Lung (tissue), 12 donors: ENCODE data around the gene DKK3. TPM values are rescaled to one million over a fixed set of nuclear protein-coding genes. Genes with fewer than 3 reads are reported as not detected.

Experiments
- ATAC-seq: fragments of 200-7000 bp; cut with Tn5 transposase; one replicate; pipeline ENCODE4 v1.9.1; 2020; ENCODE audit warnings: moderate number of reproducible peaks; ENCODE audit not compliant: insufficient read depth, low FRiP score
- DNase-seq, 3 donors: peaks; one replicate each; pipeline ENCODE4 v3.0.0-alpha.2; 2013 to 2017
- H3K27ac ChIP-seq, 2 donors: one replicate each; pipeline ENCODE4 v1.5.1; 2013; ENCODE audit warnings: mild to moderate bottlenecking in 2 of 2, moderate library complexity in 2 of 2, control low read depth in 1 of 2, inconsistent platforms in 1 of 2, low read depth in 1 of 2, low read length in 1 of 2
- H3K27me3 ChIP-seq, 3 donors: one replicate each; pipeline ENCODE4 v1.5.1; 2013; ENCODE audit warnings: low read length in 2 of 3; ENCODE audit not compliant: control insufficient read depth in 3 of 3, insufficient read depth in 3 of 3
- H3K36me3 ChIP-seq, 4 donors: one replicate each; pipeline ENCODE4 v1.5.1; 2013; ENCODE audit warnings: low read length in 4 of 4, mild to moderate bottlenecking in 1 of 4, moderate library complexity in 1 of 4; ENCODE audit not compliant: control insufficient read depth in 4 of 4, insufficient read depth in 4 of 4
- H3K4me1 ChIP-seq, 5 donors: one replicate each; pipeline ENCODE4 v1.5.1; 2013; ENCODE audit warnings: low read length in 5 of 5, mild to moderate bottlenecking in 2 of 5, moderate library complexity in 1 of 5; ENCODE audit not compliant: control insufficient read depth in 5 of 5, insufficient read depth in 5 of 5
- H3K4me3 ChIP-seq: one replicate; pipeline ENCODE4 v1.5.1; 2013; ENCODE audit warnings: mild to moderate bottlenecking, control low read depth, moderate library complexity
- H3K9ac ChIP-seq, 2 donors: one replicate each; pipeline ENCODE4 v1.5.1; 2013; ENCODE audit warnings: low read length in 2 of 2, control low read depth in 1 of 2; ENCODE audit not compliant: insufficient read depth in 1 of 2
- H3K9me3 ChIP-seq, 4 donors: one replicate each; pipeline ENCODE4 v1.5.1; 2013; ENCODE audit warnings: low read length in 3 of 4, mild to moderate bottlenecking in 1 of 4, moderate library complexity in 1 of 4; ENCODE audit not compliant: control insufficient read depth in 4 of 4, insufficient read depth in 3 of 4
- CTCF ChIP-seq: IDR thresholded peaks from 2 replicates; pipeline ENCODE4 v1.5.1; 2012; ENCODE audit warnings: mild to moderate bottlenecking; ENCODE audit errors: control extremely low read depth, extremely low read depth
- WGBS, 2 donors: extraction: QIAGEN DNeasy Blood & Tissue Kit; methylation state at CpG; one replicate each; pipeline ENCODE4 v1.1.7; 2013; 5-methylcytosine and 5-hydroxymethylcytosine counted together
- polyA plus RNA-seq, 2 donors: library from polyadenylated mRNA; stranded (reverse); fragments of 200-250 nt; gene quantifications; one replicate each; pipeline ENCODE4 v1.2.1, GENCODE V29; 2013
- total RNA-seq, 2 donors: library from RNA; depleted of rRNA in 1 of 2; stranded (reverse); fragments of >200 nt in 1 of 2; gene quantifications; one replicate each; pipeline ENCODE4 v1.2.1, GENCODE V29; 2014 to 2021
- donor health status: control.
- donor health status: control.
- donor health status: Bipolar disorder and iron deficiency.
- donor health status: healthy.
- donor health status: DM: yes; HTN: yes; CAD: no.

The DKK3 gene
- total and polyA plus RNA-seq, 4 donors, result 45.3 to 121 (median 94.5) TPM

GRCh38 chr11:12009617-12010321, 1.3 kb upstream of the DKK3 start:
- Histone ChIP-seq H3K4me1 (peaks cover 0 to 34% (median 9%) of the 10 kb centered on the region in 5 donors), H3K9me3 (peaks cover 0 to 2% (median 0%) of the 10 kb centered on the region in 4 donors), H3K36me3 (peaks cover 0 to 5% (median 3%) of the 10 kb centered on the region in 4 donors), H3K9ac (no peak overlapping the region), H3K27me3 (peaks cover 0 to 8% (median 3%) of the 10 kb centered on the region in 3 donors), H3K4me3 (no peak overlapping the region), H3K27ac (no peak overlapping the region)
- no peak for ATAC-seq
- DNase-seq, result no peak
- 51 to 68% methylated on average over 15 of the region's 15 CpGs for WGBS, 2 donors
- TF ChIP-seq CTCF, result no peak

GRCh38 chr11:12008790-12009616, 577 bp upstream of the DKK3 start:
- Histone ChIP-seq H3K4me1 (peaks cover 0 to 37% (median 9%) of the 10 kb centered on the region in 5 donors), H3K9ac (peak overlapping the region in 1 of 2 donors; percentile 62)

GRCh38 chr11:12007230-12007593, 1.2 kb downstream of the DKK3 start:
- Histone ChIP-seq H3K4me3 (no peak overlapping the region), H3K36me3 (peaks cover 0 to 10% (median 3%) of the 10 kb centered on the region in 4 donors), H3K27ac (peak overlapping the region in 1 of 2 donors; percentile 44), H3K9me3 (peaks cover 0 to 4% (median 0%) of the 10 kb centered on the region in 4 donors), H3K4me1 (peaks cover 4 to 37% (median 9%) of the 10 kb centered on the region in 5 donors), H3K9ac (peak overlapping the region in 1 of 2 donors; percentile 16), H3K27me3 (peaks cover 0 to 8% (median 3%) of the 10 kb centered on the region in 3 donors)
- no peak for TF ChIP-seq CTCF
- ATAC-seq (no peak), DNase-seq (no peak)
- WGBS, 2 donors, result 89 to 91% methylated on average over 5 of the region's 5 CpGs

More at GRCh38 chr11:12008790-12009616, 577 bp upstream of the DKK3 start:
- ATAC-seq (no peak), DNase-seq (peak; percentile 79 to 85 (median 80))
- Histone ChIP-seq H3K36me3 (peaks cover 0 to 5% (median 3%) of the 10 kb centered on the region in 4 donors), H3K9me3 (peaks cover 0 to 2% (median 0%) of the 10 kb centered on the region in 4 donors), H3K27ac (peak overlapping the region in 1 of 2 donors; percentile 33), H3K27me3 (peaks cover 0 to 8% (median 3%) of the 10 kb centered on the region in 3 donors), H3K4me3 (peak overlapping the region; percentile 54)
- no peak for TF ChIP-seq CTCF
- WGBS, 2 donors, result 1 to 3% methylated on average over 55 to 76 of the region's 76 CpGs
